Fibroblast of the conjunctiva (primary cell): ENCODE measurements around the gene PIK3C3.
"Not testable (repeated sequence)": the region's sequence is repeated elsewhere in the genome, so short reads cannot be mapped to it uniquely, and the experiment has no call there.

Experiments used
- DNase-seq: peaks from one replicate; pipeline ENCODE4 v3.0.0-alpha.2; 2010; ENCODE audit warnings: low read depth

The PIK3C3 gene

DNA sequence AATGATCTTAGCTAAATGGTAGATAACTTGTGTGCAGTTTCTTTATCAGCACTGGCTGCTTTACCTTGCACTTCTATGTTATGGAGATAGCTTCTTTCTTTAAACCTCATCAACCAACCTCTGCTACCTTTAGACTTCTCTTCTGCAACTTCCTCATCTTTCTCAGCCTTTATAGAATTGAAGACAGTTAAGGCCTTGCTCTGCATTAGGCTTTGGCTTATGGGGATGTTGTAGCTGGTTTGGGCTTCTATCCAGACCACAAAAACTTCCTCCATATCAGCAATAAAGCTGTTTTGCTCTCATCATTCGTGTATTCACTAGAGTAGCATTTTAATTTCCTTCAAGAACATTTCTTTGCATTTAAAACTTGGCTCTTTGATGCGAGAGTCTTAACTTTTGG, 123.7 kb downstream of the PIK3C3 start:
- no peak for DNase-seq

DNA sequence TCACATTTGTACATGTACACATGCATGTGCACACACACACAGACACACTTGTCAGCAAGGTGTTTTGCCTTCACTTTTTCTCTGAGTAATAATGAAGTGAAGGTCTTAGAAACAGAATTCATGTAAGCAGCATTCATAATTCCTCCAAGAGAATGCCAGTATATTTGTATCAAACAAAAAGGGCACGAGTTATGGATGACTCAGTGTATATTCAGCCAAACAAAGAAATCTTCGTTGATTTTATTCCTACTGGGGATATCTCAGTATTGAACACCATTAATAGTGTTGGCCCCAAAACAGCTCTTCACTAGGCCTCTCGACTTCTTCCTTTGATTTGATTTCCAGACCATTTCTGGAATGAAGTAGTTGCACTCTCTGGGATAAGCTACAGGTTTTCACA, 125.3 kb downstream of the PIK3C3 start:
- DNase-seq = no peak

DNA sequence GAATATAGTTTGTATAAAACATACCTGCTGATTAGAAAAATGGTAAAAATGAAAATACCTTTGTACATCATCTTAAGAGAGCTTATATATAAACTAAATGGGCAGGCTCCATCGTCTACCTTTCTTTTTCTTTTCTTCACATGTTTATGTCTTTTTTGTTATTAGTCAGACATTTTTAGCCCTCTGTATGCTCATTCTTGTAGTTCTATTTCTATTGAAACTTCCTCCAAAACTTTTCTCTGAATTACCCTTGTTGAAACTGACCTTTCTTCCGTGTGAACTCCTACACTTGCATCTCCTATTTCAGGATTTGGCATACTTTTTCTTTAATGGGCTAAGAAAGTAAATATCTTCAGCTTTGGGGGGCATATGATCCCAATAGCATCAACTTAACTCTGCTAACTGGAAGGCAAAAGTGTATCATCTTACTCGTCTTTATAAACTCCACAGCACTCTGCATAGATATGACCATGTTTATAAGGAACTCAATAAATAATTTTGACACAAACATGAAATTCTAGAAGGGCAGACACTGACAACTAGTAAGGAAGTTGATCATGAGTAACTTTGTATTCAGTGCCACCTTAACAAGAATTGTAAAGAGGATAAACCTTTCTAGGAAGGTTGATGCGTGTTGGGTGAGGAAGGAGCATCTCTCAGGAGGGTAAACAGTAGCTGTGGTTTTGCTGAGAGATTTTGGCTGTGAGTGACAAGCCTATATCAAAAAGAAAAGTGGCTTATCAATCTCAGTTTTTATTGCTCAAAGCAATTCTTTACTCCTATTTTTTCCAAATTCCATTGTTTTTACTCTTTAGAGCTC, 127.6 kb downstream of the PIK3C3 start:
- no peak for DNase-seq

DNA sequence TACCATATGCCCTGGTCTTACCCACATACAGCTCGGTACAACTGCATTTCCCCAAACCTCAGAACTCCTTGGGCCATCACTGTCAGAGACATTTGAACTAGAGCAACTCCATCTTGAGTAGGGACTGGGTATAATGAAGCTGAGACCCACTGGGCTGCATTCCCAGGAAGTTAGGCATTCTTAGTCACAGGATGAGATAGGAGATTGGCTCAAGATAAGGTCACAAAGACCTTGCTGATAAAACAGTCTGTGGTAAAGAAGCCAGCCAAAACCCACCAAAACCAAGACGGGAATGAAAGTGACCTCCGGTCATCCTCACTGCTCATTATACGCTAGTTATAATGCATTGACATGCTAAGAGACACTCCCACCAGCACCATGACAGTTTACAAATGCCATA, 131.3 kb downstream of the PIK3C3 start:
- no peak for DNase-seq

DNA sequence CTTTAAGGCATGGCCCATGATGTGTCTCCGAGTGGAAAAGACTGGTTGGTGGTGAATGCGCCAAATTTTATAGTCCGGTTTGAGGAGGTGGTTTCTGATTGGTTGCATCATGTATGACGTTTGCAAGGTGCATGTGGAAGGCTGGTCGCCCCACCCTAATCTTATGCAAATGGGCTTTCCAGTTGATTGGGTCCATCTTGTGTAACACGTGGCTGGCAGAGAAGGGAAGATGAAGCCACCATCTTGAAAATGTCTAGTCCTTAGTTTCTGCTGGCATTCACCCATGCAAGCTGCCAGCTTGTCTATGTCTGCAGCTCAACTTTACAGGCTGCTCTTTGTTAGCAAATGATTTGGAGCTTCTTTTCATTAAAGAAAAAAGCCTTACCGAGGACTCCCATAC, 132.2 kb downstream of the PIK3C3 start:
- DNase-seq = no peak

DNA sequence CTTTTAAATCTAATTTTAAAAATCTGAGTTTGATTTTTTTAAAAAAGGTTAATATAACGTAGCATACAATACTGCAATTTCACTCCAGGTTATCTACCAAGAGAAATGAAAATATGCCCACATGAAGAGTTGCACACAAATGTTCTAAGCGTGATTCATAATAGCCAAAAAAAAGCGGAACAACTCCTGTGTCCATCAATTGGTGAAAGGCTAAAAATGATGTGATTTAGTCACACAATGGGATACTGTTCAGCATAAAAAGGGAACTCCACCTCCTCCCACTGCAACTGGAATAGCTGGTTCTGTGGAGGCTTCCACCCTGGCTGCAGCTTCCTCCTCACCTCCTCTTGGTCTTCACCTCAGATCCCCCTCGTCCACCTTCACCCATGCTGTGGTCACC, 132.8 kb downstream of the PIK3C3 start:
- no peak for DNase-seq

DNA sequence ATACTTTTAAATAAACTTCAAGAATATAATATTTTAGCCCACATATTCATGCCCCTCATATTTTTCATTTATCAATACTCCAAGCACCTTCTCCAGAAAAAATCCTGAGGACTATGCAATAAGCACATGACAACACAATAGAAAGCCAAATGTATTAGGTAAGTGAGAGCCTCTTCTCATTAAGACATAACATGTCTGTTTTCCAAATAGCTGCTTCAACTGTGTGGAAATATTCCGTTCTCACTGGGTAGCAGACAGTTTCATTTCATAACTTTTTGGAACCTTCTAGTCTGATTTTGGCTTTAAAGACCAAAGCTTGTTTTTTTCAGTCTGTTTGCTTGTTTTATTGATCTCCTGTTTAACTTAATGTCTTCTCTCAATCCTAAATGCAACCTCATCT, 137.8 kb downstream of the PIK3C3 start:
- DNase-seq = no peak

DNA sequence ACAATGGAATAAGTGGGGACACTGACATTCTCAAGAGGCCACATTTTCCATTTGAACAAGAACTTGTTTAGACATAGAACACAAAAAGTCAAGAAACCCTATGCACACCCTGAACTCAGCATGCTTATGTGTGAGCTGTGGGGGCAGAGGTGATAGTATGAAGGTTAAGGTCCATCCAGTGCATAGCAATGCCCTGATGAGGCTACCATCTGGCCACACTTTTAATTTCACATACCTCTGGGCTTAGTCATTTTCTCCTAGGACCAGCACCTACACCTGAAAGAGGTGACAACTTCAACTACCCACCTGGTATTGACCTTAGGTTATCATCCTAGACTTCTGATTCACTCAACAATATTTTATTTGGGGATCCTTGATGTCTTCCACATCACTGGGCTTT, 139.8 kb downstream of the PIK3C3 start:
- DNase-seq = no peak

DNA sequence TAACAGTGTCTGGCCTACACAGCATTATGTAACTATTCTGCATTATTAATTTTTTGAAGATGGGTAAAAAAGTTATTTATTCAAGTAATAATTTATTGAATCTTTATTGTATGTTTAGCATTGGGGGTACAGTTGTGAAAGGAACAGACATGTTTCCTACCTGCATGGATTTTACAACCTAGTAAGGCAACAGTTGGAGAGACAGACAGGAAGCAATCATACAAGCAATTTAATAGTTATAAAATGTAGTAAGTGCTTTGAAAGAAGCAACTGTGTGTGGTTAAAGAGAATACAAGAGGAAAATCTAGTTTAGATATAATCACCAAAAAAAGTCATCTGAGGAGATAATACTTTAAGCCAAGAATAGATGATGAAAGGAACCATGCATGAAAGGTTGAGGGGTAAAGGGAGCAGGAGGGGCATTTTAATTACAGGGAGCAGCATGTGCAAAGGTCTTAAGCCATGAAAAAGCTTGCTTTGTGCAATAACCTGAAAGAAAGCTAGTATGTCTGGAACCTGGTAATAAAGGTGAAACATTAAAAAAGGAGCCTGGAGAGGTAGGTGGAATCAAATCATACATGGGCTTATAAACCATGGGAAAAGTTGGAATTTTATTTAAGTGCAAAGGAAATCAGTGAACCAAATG, 140.8 kb downstream of the PIK3C3 start:
- DNase-seq = no peak

DNA sequence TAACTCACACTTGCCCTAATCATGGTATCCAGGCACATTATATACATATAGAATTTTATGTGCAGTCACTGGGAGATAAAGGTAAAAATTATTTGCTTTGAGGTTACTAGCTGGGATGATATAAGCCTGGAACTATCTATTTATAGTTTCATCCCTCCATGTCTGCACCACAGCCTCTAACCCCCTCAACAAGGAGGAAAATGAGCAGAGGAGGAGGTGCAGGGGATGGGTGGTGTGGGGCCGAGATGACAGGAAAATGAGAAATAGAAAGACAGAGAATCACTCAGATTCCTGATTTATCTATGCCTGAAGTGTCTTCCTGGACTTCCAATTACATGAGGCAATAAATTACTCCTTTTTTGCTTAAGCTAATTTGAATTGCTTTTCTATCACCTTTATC, 145.2 kb downstream of the PIK3C3 start:
- no peak for DNase-seq

DNA sequence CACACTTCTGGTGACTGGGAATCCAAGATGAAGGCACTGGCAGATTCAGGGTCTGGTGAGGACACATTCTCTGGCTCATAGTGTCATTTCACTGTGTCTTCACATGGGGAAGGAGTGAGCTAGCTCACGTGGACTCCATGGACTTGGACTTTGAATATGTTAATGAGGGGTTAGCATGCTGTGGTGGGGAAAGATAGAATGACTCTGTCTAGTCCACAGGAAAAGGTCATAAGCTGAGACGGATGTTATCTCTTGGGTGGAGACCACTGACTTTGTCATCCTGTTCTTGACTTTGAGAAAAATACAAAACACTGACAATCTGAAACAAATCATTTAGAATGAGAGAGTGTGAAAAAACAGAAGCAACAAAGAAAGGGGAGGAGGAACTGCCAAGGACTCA, 145.9 kb downstream of the PIK3C3 start:
- no peak for DNase-seq

DNA sequence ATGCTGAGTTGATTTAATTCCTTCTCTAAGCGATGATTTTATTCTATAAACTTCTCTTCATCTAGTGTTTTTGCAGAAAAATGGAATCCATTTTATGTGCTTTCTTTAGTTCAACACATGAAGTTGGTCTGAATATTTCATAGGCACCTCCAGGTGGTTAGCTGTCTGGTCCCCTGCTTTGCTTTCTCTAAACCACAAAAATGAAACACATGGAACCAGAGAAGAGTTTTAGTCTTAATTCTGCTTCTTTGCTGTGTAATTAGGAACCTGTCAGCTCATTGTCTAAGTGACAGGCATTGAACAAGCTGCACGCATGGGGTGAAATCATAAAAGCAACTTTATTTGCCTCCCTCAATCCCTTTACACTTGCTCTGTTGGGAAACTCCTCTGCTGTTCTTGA, 150.4 kb downstream of the PIK3C3 start:
- DNase-seq = no peak

DNA sequence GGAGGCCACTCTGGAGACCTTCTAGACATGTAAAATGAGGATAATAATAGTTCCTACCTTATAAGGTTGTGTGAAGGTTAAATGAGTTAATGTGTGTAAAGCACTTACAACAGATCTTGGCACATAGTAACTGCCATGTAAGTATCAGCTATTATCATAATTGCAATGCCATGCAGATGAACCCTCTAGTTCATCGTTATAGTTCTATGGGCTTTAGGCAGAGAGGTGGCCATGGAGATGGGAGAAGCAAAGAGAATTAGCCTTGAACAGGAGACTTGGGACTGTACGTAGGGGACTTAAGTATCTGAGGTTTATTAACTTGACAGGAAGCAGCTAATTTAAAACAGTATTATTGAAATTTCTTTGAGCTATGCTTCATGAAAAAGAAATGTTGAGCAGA, 151.8 kb downstream of the PIK3C3 start:
- no peak for DNase-seq

DNA sequence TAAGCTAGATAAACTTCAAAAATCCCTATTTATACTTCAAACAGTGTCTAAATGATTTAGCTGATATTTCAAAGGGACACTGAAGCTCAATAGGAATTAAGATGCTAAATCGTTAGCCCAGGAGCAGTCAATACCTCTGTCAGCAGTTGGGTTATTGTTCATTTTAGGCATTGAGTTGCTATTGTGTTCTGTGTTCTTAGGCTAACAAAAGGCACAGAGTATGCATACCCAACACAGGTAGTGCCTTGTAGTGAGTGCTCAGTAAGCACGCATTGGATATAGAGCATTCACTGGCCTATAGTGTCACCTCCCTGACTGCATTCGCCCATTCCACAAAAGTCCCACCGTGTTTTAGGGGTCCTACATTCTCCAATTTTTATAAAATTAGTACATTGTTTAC, 152.3 kb downstream of the PIK3C3 start:
- DNase-seq = no peak

DNA sequence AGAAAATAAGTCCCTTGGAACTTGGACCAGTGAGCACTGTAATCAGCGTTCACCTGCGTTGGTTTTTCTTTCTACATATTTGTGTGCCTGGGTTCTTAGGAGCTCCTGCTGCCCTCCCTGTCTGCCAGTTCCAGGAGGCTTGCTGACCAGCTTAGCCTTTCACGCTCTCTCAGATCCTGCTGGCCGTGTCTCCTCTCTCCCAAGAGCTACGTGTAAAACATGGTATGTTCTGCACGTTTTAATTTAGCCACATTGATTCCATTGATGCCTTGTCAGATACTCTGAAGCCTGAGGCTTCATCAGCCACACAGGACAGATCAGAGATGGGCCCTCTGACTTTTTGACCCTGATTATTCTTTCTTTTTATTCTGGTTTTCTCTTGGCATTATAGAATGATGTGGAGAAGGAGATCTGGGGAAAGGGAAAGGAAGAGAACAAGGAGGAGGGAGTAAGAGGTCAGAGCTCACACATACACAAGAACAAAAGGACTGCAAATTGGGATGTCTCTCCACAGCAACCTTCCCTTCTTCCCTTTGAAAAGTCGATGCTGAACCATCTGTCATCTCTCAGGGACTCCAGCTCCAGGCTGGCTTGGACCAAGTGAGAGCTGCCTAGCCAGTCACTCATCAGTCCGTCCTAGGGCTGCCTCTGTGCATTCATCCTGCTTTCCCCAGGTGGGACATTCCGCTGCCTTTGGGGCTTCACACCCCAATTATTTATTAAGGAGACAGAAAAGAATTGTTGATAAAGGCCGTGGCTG, 152.8 kb downstream of the PIK3C3 start:
- no peak for DNase-seq

DNA sequence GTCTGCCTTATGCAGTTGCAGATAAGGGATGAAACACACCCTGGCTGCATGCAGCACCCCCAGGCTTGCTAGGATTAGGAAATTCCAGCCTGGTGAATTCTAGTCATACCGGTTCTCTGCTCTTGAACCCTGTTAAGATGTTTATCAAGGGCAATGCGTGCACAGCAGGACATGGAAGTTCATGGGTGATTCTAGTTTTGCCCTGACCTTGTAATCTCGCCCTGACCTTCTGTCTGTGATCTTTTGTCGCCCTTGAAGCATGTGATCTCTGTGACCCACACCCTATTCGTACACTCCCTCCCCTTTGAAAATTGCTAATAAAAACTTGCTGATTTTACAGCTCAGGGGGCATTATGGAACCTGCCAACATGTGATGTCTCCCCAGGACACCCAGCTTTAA, 157.1 kb downstream of the PIK3C3 start:
- DNase-seq = not testable (repeated sequence)

DNA sequence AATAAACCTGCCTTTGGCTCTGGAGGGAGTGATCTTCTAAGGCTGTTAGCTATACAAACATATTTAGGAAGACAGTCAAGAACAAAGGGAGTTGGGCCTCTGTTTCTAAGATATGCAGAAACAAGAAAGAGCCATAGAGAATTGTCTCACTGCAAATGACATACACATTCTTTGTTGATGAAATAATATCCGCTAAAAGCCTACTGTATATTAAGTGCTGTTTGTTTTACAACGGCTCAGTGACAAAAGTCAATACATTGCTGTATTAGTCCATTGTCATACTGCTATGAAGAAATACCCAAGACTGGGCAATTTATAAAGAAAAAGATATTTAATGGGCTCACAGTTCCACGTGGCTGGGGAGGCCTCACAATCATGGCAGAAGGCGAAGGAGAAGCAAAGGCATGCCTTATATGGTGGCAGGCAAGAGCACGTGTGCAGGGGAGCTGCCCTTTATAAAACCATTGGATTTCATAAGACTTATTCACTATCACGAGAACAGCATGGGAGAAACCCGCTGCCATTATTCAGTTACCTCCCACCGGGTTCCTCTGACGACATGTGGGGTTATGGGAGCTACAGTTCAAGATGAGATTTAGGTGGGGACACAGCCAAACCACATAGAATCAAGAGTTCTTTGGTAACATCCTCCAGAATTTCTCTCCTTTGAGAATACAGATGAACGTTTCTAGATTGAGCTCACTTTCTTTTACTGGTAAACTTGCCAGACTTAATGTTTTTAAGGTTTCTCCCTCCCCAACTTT, 157.8 kb downstream of the PIK3C3 start:
- no peak for DNase-seq

DNA sequence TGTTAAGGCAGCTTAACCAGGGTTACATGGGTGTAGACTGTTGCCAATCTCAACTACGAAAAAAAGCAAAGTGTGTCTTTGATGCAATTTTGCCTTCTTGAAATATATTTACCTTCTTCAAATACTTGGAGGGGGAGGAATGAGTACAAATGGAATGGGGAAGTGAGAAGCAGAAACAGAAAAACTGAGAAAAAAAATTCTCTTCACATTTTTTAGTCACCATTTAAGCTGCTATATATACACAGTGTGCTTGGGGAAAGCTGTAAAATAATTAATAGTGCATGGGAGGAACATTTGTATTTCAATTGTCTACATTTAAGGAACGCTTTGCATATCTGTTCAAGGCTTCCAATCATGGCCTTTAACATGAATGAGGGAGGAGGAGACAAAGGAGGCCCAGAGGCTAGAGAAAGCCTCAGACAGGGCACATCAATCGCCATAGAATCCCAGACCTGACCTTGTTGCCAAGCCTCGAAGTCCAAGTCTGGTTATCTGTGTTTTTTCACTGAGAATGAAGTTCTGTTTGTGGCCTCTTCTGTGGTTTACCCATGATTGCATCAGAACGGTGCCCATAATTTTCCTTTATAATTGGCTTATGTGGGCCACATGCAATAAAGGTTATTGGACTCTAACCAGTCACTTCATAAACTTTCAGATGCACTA, 158.6 kb downstream of the PIK3C3 start:
- DNase-seq = peak; percentile 47

DNA sequence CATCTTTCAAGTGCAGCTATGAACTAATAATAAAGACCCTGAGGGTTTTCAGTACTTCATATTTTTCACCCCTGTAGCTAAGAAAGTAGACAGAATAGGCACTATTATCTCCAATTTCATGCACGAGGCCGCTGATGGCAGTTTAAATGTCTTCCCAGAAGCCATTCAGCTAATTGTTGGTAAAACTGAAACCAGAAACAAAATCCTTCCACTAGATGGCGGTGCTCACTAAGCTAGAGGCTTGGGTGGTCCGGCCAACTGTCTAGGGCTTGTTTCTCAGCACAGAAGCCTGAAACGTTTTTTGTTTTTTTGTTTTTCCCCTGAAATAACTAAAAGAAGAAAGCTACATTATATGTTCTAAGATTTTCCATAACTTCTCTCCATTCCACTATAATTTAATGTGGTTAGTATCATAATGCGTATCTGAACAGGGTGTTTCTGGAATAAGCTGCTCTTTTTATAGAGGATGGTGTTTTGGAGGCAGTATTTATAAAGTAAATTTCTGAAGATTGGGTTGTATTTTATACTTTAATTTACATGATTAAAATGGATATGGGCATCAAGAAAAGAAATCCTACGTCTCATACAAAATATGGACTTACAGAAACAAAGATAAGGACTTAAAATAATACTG, 159.4 kb downstream of the PIK3C3 start:
- peak; percentile 75 for DNase-seq

DNA sequence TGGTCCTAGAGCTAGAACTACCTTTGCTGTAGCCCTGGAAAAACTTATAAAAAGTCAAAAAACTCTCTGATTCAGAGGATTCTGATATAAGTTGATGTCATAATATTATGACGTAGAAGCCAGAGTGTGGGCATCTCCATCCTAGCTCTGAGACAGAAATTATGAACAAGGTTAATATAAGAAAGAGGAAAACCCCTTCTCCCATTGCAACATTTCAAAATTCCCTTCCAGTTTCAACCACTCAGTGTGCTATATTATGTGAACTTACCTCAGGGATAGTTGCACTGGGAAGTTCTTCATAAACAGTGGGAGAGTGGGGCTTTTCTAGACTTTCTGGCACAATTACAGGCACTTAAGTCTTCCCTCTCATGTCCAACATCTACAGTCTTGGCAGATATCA, 171.6 kb downstream of the PIK3C3 start:
- no peak for DNase-seq
